Activated gamma-delta T cell (primary cell): ENCODE data around the gene SH3BP2.

Experiments used
- DNase-seq: peaks from one replicate; lab custom pipeline; 2025; lab: John Stamatoyannopoulos, UW

SH3BP2 gene

DNA sequence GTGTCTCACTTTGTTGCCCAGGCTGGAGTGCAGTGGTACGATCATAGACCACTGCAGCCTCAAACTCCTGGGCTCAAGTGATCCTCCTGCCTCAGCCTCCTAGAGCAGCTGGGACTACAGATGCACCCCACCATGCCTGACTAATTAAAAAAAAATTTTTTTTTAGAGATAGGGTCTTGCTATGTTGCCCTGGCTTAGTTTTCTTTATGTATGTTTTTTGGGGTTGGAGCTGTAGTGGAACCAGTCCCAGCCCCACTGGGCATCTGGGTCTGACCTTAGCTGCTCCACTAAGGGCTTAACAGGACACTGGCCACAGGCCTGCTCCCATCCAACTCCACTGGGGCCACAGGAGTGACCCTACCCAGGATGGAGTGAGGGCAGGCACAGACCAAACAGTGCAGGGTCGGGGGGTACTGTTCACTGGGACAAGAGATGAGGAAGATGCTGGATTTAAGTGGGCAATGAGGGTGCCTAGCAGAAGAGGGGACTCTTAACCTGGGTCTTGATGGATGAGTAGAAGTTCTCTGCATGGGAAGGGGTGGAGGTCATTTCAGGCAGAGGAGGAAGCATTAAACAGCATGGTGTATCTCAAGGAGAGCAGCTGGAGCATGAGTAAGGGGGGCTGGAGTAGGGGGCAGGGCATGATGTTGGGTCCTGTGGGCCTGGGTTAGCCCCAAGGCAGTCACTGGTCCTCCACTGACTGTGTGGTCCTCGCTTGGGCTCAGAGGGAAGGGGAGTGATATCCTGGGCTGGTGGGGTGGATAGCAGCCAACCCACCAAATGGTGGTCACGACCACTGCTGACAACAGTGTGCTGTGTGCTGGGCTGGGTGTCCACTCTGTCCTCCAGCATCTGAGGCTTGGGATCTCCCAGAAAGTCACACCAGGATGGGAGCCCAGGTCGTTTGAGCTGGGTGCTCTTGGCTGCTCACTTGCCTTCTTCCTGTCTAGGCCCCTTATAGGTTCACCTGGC lies 26.6 kb downstream of the SH3BP2 start:
- DNase-seq: no peak

DNA sequence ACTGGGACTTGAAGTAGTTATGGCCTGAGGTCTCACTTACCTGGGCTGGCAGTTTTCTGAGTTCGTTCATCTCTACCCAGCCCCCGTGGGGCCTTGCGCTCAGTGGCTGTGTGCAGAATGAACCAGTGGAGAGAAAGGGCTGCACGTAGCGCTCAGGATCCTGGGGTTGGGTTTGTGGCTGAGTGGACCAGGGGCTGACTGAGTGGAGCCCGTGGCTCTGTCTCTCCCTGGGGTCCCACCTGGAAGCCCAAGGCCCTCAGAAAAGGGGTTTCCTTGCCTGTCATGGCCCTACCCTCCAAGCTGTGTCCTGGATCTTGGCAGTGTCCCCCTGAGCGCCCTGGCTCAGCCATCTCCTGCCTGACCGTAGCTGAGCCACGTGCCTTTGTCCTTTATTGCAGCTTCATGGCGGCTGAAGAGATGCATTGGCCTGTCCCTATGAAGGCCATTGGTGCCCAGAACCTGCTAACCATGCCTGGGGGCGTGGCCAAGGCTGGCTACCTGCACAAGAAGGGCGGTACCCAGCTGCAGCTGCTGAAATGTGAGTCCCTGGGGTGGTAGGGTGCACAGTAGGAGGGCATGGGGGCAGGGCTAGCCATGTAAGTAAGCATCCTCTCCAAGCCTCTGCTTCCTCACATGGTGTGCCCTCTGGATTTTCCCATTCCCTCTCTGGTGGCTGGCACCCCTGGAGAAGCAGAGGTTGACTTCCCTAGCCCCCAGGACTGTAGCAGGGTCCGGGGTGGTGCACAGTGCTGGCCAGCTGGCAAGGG lies 27.5 kb downstream of the SH3BP2 start:
- DNase-seq: no peak

DNA sequence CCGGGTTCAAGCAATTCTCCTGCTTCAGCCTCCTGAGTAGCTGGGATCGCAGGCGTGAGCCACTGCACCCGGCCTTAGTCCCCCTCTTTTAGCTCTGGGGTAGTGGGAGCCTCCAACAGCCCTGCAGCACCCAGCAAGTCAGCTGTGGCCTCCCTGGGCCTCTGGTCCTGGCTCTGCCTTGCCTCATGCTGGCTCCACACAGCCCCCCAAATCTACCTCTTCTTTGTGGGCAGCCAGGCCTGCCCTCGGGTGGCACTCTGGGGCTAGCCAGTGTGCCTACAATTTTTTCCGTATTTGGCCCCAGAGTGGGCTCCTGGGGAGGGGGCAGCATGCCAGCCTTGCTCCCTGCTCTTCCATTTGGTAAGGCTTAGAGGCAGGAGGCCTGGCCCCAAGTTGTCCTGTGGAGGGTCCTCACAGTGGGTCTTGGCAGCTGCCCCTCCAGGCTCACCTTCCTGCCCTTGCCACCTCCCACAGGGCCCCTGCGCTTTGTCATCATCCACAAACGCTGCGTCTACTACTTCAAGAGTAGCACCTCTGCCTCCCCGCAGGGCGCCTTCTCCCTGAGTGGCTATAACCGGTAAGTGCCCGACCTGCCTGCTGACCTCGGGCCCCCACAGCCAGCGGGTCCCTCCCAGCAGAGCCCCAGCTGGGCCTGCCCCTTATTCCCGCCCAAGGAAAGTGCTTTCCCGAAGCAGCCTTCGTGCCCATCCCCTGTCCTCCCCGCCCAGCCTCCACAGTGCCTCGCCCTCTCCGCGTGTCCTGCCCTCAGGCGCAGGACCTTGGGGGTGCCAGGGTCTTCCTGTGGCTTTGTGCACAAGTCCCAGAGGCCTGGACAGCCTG lies 29.8 kb downstream of the SH3BP2 start:
- DNase-seq: no peak

DNA sequence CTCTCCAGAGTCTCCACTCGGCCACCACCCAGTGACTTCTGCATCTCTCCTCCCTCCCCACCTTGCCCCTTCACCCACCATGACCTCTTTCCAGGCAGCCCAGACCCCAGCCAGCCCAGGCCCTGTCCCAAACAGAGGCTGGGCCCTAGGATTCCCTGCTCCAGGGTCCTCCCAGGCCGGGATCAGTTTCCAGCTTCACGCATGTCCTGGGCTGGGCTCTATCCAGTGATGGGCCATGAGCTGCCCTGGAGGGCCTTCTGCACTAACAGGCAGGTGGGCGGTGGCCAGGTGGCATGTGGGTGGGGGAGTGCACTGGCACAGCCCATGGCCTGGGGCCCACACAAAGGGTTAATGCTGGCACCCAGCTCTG lies 30.4 kb downstream of the SH3BP2 start:
- DNase-seq: no peak

DNA sequence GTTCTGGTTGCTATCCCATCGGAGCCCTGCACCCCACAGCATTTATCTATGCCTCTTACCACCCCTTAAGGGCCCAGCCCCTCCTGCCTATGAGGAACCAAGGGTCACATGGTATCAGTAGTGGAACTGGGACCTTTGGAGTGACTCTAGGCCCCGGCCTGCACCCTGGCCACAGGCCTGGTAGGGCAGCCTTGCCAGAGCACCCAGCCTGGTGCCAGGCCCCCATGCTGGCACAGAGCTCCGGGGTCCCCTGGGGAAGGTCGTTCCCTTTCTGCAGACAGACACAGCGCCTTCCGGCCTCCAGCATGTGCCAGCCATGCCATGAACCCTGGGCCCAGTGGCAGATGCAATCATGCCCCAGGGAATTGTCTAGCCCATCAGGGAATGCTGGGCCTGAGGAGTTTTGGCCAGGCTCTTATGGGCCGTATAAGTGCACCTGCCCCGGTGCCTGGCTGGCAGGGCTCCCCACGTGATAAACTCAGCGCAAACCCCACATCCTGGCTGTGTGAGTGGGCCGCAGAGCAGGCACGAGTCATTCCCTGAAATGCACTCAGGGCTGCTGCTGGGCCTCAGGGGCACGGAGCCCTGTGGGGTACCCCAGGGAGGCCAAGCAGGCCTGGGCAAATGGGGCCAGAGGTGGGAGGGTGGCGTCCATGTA lies 30.9 kb downstream of the SH3BP2 start:
- no peak for DNase-seq

DNA sequence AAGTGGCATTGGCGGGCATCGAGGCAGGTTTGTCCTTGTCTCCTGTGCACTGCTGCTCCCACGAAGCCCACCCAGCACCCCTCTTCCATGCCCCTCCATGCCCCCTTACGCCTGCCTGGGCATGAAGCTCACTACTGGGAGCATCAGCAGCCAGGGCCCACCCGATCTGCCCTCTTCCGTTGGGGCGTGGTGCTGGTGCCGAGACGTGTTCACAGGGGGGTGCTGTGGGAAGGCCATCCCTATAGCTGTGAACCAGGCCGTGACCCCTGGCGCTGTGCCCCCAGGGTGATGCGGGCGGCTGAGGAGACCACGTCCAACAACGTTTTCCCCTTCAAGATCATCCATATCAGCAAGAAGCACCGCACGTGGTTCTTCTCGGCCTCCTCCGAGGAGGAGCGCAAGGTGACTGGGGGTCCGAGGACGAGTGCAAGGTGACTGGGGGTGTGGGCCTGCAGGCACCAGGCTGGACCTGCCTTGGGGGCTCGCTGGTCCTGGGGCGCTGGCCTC lies 31.5 kb downstream of the SH3BP2 start:
- no peak for DNase-seq

DNA sequence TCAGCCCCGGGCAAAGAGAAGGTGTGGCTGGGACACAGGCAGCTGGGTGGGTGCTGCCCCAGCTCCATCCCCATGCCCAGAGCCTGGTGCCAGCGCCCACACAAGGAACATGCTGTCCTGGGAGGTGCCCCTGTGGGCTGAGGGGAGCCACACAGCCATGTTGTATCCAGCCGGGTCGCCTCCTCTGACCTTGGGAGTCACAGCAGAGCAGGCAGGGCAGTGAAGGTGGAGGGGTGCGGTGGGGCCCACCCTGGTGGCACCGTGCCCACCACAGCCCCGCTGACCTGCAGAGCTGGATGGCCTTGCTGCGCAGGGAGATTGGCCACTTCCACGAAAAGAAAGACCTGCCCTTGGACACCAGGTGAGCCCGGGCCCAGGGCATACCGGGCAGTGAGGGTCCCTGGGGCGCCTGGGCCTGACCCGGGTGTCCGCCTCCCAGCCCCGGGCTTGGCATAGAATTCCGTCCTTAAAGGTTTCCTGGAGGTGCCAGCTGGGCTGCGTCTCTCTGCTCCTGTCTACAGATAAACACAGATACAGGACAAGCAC lies 32.0 kb downstream of the SH3BP2 start:
- no peak for DNase-seq

DNA sequence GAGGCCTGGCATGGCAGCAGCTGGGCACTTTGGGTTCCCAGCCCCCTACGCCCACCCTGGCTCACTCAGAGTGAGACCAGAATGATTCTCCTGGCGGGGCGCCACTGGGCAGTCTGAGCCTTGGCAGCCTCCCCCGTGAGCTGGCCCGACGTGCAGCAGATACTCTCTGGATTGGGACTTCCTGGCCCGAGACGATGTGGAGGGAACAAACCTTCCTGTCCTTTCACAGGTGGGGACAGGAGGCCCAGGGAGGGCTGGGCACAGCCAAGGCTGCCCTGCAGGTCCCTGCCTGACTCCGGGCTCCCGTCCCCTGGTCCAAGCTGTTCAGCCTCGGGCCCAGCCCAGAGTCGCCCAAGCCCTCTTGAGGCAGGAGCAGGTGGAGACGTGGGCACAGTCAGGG lies 32.9 kb downstream of the SH3BP2 start:
- no peak for DNase-seq

DNA sequence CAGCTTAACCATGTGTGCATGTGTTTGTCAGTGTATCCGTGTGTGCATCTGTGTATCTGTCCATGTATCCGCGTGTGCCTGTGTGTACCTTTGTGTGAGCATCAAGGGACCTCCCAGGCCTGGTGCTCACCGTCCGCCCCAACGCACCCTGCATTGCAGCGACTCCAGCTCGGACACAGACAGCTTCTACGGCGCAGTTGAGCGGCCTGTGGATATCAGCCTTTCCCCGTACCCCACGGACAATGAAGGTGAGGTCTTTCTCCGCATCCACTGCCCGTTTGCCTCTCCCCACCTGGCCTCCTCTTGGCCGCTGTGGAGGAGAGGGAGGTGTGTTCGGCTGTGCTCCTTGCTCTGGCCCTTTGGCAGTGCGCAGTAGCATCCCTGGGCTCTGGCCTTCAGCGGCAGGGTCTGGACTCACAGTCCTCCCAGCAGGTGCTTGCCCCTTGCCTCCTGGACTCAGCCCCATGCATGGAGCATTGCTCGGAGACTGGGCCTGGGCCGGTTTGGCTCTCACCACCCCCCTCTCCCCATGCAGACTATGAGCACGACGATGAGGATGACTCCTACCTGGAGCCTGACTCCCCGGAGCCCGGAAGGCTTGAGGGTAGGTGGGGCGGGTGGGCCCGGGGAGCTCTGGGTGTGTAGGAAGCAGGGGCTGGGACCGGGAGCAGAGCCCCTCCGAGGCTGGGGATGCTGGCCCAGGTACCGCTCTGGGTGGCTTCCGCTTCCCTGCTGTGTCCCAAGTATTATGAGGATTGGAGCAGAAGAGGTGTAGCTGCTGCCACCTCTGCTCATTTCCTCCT lies 34.4 kb downstream of the SH3BP2 start:
- no peak for DNase-seq

DNA sequence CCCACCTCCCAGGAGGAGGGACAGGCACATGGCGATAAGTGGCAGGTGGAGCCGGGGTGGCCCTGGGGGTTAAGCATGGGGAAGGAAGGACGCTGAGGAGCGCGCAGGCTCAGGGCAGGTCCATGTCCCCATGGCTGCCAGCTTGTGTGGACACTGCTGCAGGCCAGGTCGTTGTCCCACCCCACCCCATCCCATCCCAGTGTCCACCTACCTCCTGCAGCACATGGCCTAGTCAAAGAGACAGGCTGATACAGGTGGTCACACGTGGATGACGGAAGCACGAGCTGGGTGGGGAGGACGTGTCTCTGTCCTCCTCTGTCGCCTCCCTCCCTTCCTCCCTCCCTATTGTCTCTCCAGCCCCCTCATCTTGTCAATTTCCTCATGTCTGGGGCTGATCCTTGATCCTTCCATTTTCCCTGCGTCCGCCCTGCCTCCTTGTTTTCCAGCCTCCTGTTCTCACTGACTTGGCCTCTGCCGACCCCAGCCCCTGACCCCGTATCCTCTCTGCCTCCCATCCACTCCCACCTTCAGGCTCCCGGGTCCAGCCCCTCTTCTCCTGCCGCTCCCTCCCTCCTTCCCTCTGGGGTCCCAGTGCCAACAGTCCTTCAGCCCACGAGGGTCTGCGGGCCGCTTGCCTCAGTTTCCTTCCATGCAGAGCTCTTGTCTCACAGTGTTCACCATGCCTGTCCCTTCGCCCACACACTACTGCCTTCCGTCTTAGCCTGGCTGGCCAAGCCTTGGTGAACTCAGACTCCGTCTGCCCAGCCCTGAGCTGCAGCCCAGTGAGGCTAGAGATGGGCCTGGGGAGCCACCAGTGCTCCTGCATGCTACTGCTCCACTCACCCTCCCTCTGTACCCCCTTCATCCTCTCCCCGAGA lies 35.2 kb downstream of the SH3BP2 start:
- DNase-seq: no peak

DNA sequence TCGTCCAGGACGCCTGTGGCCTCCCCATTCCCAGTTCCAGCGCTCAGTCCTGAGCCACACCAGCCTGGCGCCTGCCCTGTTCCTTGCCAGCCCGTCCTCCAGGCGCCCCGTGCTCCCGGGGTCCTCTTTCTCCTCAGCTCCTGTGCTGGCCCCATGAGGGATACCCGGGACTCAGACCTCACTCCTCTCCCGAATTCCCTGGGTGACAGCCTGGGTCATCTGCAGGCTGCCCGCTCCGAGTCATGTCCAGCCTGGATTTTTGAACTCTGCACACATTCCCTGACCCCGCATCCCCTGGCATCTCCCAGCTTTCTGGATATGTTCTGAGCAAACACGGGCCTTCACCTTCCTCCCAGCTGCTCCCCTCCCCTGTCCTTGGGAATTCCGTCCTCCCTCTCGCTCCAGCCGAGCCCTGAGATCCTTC lies 35.9 kb downstream of the SH3BP2 start:
- DNase-seq: no peak

DNA sequence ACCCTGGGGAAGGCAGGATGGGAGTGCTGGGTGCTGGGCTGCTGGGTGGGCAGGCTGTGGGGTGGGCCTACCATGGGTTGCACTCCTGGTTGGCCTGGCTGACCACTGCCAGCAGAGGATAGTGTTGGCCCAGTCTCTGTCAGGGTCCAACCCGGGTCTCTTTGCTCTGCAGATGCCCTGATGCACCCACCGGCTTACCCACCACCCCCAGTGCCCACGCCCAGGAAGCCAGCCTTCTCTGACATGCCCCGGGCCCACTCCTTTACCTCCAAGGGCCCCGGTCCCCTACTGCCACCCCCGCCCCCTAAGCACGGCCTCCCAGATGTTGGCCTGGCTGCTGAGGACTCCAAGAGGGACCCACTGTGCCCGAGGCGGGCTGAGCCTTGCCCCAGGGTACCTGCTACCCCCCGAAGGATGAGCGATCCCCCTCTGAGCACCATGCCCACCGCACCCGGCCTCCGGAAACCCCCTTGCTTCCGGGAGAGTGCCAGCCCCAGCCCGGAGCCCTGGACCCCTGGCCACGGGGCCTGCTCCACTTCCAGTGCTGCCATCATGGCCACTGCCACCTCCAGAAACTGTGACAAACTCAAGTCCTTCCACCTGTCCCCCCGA lies 36.5 kb downstream of the SH3BP2 start:
- DNase-seq: no peak

DNA sequence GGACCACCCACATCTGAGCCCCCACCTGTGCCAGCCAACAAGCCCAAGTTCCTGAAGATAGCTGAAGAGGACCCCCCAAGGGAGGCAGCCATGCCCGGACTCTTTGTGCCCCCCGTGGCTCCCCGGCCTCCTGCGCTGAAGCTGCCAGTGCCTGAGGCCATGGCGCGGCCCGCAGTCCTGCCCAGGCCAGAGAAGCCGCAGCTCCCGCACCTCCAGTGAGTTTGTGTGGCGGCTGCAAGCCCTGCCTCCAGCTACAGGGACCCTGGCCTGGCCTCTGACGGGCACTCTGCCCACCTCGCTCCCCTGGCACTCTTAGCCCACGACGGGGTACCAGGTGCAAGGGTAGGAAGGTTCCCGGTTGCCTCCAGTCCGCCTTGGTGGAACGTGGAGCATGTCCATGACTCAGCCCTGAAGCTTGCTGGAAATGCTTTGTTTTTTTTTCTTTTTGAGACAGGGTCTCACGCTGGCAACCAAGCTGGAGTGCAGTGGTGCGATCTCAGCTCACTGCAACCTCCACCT lies 37.1 kb downstream of the SH3BP2 start:
- DNase-seq: no peak

DNA sequence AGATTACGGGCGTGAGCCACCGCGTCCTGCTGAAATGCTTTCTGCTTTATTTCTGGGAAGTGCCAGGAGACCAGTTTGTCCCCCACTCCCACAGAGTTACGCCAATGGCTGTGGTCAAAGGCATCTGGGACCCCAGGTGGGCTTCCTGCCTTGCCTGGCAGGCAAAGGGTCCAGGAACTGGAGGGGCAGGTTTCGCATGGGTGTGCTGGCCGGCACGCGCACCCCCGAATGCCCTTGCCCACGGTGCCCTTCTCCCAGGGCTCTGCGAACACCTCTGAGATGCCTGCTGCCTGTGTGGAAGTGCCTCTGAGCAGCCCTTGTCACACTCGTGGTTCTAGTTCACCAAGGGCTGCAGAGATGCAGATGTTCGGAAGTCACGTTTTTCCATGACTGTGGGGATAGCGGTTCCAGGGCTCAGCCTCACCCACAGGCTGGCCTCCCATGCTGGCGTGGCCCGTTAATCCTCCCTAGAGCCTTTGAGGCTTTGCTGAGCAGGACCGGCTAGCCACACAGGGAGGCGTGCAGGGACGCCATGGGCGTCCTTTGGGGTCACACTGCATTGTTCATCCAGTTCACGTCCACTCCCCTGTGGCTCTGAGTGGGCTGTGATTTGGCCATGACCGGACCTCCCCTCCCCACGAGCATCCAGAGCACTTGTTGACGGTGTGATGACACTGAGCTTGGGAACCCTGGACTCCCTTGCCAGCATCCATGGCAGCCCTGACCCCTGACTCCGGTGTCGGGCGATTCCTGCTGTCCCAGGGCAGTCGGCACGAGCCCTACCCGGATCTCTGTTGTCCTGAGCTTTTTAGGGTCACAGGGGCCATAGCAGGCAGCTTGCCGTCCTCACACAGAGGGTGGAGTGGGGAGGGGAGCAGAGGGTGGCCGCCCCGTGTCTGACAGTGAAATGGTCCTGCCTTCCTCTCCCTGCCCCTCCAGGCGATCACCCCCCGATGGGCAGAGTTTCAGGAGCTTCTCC lies 38.0 kb downstream of the SH3BP2 start:
- no peak for DNase-seq

DNA sequence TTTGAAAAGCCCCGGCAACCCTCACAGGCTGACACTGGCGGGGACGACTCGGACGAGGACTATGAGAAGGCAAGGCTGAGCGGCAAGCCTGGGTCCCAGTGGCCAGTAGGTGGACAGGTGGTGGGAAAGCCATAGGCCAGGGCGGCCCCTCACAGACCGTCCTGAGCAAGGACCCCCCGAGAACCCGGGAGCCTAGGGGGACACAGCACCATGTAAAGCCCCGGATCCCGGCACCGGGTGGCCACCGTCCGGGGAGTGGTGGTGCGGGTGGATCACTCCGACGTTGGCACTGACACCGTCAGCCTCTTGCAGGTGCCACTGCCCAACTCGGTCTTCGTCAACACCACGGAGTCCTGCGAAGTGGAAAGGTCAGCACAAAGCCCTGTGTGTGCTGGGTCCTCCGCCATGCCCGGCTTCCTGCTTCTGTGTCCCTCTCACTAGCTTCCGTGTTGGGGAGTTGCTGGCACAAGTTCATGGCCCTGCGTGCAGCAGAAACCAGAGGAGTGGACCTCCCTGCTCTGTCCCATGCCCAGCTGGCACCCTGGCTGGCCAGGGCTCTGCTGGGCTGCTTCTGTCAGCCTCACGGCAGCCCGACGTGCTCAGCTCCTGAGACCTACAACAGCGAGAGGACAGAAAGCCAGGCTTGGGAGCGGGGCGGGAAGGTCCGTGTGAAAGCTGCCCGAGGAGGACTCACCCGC lies 38.9 kb downstream of the SH3BP2 start:
- no peak for DNase-seq

DNA sequence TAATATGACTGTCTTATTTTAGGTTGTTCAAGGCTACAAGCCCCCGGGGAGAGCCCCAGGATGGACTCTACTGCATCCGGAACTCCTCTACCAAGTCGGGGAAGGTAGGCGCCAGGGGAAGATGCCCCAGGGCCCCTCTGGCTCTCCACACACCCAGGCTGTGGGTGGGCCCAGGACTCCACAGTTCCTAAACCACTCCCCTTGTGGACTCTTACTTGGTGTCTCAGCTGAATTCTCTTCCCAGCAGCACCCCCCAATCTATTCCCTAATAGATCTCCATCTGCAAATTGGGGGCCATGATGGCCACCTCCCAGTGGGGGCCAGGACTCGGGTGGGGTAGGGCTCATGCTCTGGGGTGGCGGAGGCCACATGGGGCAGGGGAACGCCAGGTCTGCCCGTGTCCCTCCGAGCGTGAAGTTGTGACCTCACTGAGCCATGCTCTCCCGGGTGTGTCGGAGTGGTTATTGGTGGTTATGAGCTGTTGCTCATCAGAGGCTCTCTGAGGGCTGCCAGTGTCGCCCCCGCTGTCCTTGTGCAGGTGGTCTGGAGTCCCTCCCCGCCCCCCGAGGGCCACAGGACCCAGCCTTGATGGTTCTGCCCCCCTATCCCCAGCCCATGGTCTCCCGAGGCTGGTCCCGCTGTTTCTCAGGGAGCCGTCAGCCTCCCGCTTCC lies 39.6 kb downstream of the SH3BP2 start:
- no peak for DNase-seq
